MM.1S (cell line): Measurements from ENCODE around the gene PARP8.
"Not testable (repeated sequence)": the region's sequence is repeated elsewhere in the genome, so short reads cannot be mapped to it uniquely, and the experiment has no call there.

Experiments
- DNase-seq: peaks from one replicate; pipeline ENCODE4 v3.0.0-alpha.2; 2015
- H2AFZ ChIP-seq: fragments of 300-600 bp; sonication (generic); 2 replicates; pipeline ENCODE4 v1.6.0; 2016; ENCODE audit warnings: antibody characterized with exemption, low read length
- H3F3A ChIP-seq: fragments of 300-600 bp; sonication (generic); 2 replicates; pipeline ENCODE4 v1.6.1; 2016; ENCODE audit warnings: mild to moderate bottlenecking, antibody characterized with exemption, low read length, moderate library complexity, mixed read lengths; ENCODE audit not compliant: insufficient read depth
- H3K27ac ChIP-seq: fragments of 300-600 bp; sonication (generic); 2 replicates; pipeline ENCODE4 v1.5.1; 2016; ENCODE audit warnings: mild to moderate bottlenecking, low read length
- H3K27me3 ChIP-seq: fragments of 300-600 bp; sonication (generic); replicated peaks from 2 replicates; pipeline ENCODE4 v1.6.0; 2016; ENCODE audit warnings: low read length; ENCODE audit not compliant: insufficient read depth
- H3K36me3 ChIP-seq: fragments of 300-600 bp; sonication (generic); replicated peaks from 2 replicates; pipeline ENCODE4 v1.6.1; 2016; ENCODE audit warnings: mild to moderate bottlenecking, low read length, mixed read lengths; ENCODE audit not compliant: insufficient read depth
- H3K4me1 ChIP-seq: fragments of 300-600 bp; sonication (generic); 2 replicates; pipeline ENCODE4 v1.6.1; 2016; ENCODE audit warnings: low read length, mixed read lengths
- H3K4me2 ChIP-seq: fragments of 300-600 bp; sonication (generic); 2 replicates; pipeline ENCODE4 v1.6.0; 2016; ENCODE audit warnings: low read depth, low read length
- H3K4me3 ChIP-seq: fragments of 300-600 bp; sonication (generic); 2 replicates; pipeline ENCODE4 v1.5.1; 2016; ENCODE audit warnings: low read length, mixed read lengths
- H3K79me2 ChIP-seq: fragments of 300-600 bp; sonication (generic); 2 replicates; pipeline ENCODE4 v1.6.1; 2016; ENCODE audit warnings: mixed run types, low read length, mixed read lengths
- H3K9ac ChIP-seq: fragments of 300-600 bp; sonication (generic); 2 replicates; pipeline ENCODE4 v1.6.1; 2016; ENCODE audit warnings: low read length, mixed read lengths
- H3K9me2 ChIP-seq: fragments of 300-600 bp; sonication (generic); replicated peaks from 2 replicates; pipeline ENCODE4 v1.6.1; 2016; ENCODE audit warnings: mild to moderate bottlenecking, low read length, mixed read lengths; ENCODE audit not compliant: insufficient read depth
- H3K9me3 ChIP-seq: fragments of 300-600 bp; sonication (generic); replicated peaks from 2 replicates; pipeline ENCODE4 v1.6.1; 2016; ENCODE audit warnings: mild to moderate bottlenecking, low read length, mixed read lengths; ENCODE audit not compliant: insufficient read depth
- H4K20me1 ChIP-seq: fragments of 300-600 bp; sonication (generic); 2 replicates; pipeline ENCODE4 v1.6.1; 2016; ENCODE audit warnings: mild to moderate bottlenecking, low read length, moderate library complexity, mixed read lengths; ENCODE audit not compliant: insufficient read depth
- EZH2 ChIP-seq: fragments of 300-600 bp; sonication (generic); optimal IDR thresholded peaks from 2 replicates; pipeline ENCODE3; 2017; ENCODE audit warnings: low read depth, mild to moderate bottlenecking, antibody characterized with exemption, low read length, mixed read lengths
- EZH2phosphoT487 ChIP-seq: fragments of 300-600 bp; sonication (generic); IDR thresholded peaks from 2 replicates; pipeline ENCODE4 v1.6.1; 2018; ENCODE audit warnings: antibody characterized with exemption, low read length
- TF ChIP-seq, protein P1 (sequence below): fragments of 300-600 bp; sonication (generic); IDR thresholded peaks from 2 replicates; pipeline ENCODE4 v1.5.1; 2016; ENCODE audit warnings: antibody characterized with exemption, low read length, mixed read lengths

Gene PARP8

DNA sequence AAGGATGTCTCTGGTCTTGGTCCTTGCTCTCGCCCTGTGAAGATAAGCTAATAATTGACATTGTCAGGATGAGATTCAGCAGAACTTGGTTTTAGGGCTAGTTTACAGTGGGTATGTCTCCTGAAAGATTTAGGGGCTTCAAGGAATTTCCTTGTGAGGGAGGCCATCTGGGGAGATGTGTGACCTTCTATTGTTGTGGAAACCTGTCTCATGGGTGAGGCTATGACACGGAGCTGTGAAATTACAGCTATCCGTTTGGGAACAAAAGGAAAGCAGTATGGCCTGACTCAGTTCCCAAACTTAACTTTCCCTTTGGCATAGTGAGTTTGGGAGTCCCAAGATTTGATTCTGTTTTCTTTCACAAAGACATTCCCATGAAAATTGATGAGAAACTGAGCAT, 142.0 kb downstream of the PARP8 start:
- Histone ChIP-seq H3K27ac (no peak overlapping the region), H4K20me1 (no peaks in the 10 kb centered on the region), H3K27me3 (no peaks in the 10 kb centered on the region), H3K4me1 (no peaks in the 10 kb centered on the region), H3K36me3 (no peaks in the 10 kb centered on the region), H3K9ac (no peak overlapping the region), H3K79me2 (no peaks in the 10 kb centered on the region), H3K4me2 (no peak overlapping the region), H3K9me3 (no peaks in the 10 kb centered on the region), H3K9me2 (no peaks in the 10 kb centered on the region), H2AFZ (no peak overlapping the region), H3F3A (no peaks in the 10 kb centered on the region), H3K4me3 (no peak overlapping the region)
- TF ChIP-seq EZH2: no peak
- TF ChIP-seq EZH2phosphoT487: no peak
- TF ChIP-seq, protein P1, sequence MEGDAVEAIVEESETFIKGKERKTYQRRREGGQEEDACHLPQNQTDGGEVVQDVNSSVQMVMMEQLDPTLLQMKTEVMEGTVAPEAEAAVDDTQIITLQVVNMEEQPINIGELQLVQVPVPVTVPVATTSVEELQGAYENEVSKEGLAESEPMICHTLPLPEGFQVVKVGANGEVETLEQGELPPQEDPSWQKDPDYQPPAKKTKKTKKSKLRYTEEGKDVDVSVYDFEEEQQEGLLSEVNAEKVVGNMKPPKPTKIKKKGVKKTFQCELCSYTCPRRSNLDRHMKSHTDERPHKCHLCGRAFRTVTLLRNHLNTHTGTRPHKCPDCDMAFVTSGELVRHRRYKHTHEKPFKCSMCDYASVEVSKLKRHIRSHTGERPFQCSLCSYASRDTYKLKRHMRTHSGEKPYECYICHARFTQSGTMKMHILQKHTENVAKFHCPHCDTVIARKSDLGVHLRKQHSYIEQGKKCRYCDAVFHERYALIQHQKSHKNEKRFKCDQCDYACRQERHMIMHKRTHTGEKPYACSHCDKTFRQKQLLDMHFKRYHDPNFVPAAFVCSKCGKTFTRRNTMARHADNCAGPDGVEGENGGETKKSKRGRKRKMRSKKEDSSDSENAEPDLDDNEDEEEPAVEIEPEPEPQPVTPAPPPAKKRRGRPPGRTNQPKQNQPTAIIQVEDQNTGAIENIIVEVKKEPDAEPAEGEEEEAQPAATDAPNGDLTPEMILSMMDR: no peak
- no peak for DNase-seq

DNA sequence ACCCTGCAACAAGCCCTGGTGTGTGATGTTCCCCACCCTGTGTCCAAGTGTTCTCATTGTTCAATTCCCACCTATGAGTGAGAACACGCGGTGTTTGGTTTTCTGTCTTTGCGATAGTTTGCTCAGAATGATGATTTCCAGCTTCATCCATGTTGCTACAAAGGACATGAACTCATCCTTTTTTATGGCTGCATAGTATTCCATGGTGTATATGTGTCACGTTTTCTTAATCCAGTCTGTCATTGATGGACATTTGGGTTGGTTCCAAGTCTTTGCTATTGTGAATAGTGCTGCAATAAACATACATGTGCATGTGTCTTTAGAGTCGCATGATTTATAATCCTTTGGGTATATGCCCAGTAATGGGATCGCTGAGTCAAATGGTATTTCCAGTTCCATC, 145.3 kb downstream of the PARP8 start:
- not testable (repeated sequence) for H3K9ac ChIP-seq, DNase-seq, H3K27me3 ChIP-seq, H3K9me2 ChIP-seq, H2AFZ ChIP-seq, H3K9me3 ChIP-seq, H3K4me3 ChIP-seq, H3K4me2 ChIP-seq, H3K27ac ChIP-seq, H3K4me1 ChIP-seq, H4K20me1 ChIP-seq, H3K79me2 ChIP-seq, H3K36me3 ChIP-seq, H3F3A ChIP-seq

DNA sequence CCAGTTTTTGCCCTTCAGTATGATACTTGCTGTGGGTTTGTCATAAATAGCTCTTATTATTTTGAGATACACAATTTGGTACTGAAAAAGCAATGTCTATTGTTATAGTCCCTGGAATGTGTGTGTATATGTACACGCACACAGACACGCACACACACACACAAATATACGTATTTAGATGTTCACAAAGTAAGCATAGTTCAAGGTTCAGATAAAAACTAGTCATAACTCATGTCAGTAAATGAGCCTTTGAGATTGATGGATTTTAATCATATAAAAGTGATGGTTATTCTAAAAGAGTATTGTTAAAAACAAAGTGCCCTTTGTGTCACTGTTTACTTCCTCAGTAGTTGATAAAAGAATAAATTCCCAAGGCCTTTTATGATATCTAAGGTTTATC, 147.3 kb downstream of the PARP8 start:
- H3K4me3 ChIP-seq: no peak overlapping the region
- no peaks in the 10 kb centered on the region for H3K27me3 ChIP-seq
- no peaks in the 10 kb centered on the region for H3K9me2 ChIP-seq
- no peak for DNase-seq
- H3K4me1 ChIP-seq: no peaks in the 10 kb centered on the region
- no peak overlapping the region for H3K9ac ChIP-seq
- no peaks in the 10 kb centered on the region for H3K79me2 ChIP-seq
- no peaks in the 10 kb centered on the region for H3K9me3 ChIP-seq
- TF ChIP-seq EZH2 (no peak), EZH2phosphoT487 (no peak)
- TF ChIP-seq, protein P1: no peak
- H3K4me2 ChIP-seq: no peak overlapping the region
- no peaks in the 10 kb centered on the region; the same call in 1 of the 2 replicates for H3K36me3 ChIP-seq
- H3K27ac ChIP-seq: no peak overlapping the region
- H4K20me1 ChIP-seq: no peaks in the 10 kb centered on the region
- no peaks in the 10 kb centered on the region for H3F3A ChIP-seq
- H2AFZ ChIP-seq: no peak overlapping the region

DNA sequence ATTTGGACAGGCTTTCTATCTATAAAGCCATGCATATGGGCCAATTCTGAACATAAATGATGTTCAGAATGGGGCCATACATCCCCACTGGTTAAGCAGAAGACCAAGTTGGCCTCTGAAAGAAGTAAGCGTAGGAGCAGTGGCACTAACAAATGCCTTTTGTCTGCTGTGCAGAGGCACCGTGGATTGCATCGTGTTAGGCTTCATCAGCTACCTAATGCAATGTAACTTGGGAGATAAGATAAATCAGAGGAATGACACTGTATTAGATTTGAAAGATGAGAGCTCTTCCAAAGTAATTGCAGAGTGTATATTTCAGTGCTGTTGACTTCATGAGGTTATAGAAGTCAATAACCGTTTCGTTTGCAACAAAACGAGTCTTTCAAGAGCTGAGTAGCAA, 148.1 kb downstream of the PARP8 start:
- Histone ChIP-seq H3K27me3 (no peaks in the 10 kb centered on the region), H3K4me1 (no peaks in the 10 kb centered on the region), H3K27ac (no peak overlapping the region), H3K9me3 (no peaks in the 10 kb centered on the region), H3K36me3 (no peaks in the 10 kb centered on the region; the same call in 1 of the 2 replicates), H3F3A (no peaks in the 10 kb centered on the region), H2AFZ (no peak overlapping the region), H3K9me2 (no peaks in the 10 kb centered on the region), H3K4me2 (no peak overlapping the region), H3K9ac (no peak overlapping the region), H3K79me2 (no peaks in the 10 kb centered on the region), H3K4me3 (no peak overlapping the region), H4K20me1 (no peaks in the 10 kb centered on the region)
- no peak for DNase-seq
- TF ChIP-seq, protein P1: no peak
- no peak for TF ChIP-seq EZH2
- TF ChIP-seq EZH2phosphoT487: no peak
